GM15510 (cell line): ENCODE data around the gene GJB2.
A peak's percentile ranks its signal among the peaks of the same experiment; 100 is the strongest.

Experiments
- POLR2A ChIP-seq: IDR thresholded peaks from 3 replicates; pipeline ENCODE4 v1.6.1; 2011; ENCODE audit warnings: borderline replicate concordance; ENCODE audit not compliant: insufficient read length; ENCODE audit errors: extremely low read depth

GJB2 gene

GRCh38 chr13:20161275-20161950 lies 31.3 kb downstream of the GJB2 start:
- TF ChIP-seq POLR2A: no peak

- TF ChIP-seq POLR2A: peak; percentile 29
Measured at GRCh38 chr13:20160306-20161274, 32.1 kb downstream of the GJB2 start, which contains the start of gene GJA3. Gene GJA3 (minus strand): TSS chr13:20161052. CDS start chr13:20143288, 17,764 bp downstream.

- no peak for TF ChIP-seq POLR2A
Measured at GRCh38 chr13:20159646-20160305, 33.0 kb downstream of the GJB2 start.

DNA sequence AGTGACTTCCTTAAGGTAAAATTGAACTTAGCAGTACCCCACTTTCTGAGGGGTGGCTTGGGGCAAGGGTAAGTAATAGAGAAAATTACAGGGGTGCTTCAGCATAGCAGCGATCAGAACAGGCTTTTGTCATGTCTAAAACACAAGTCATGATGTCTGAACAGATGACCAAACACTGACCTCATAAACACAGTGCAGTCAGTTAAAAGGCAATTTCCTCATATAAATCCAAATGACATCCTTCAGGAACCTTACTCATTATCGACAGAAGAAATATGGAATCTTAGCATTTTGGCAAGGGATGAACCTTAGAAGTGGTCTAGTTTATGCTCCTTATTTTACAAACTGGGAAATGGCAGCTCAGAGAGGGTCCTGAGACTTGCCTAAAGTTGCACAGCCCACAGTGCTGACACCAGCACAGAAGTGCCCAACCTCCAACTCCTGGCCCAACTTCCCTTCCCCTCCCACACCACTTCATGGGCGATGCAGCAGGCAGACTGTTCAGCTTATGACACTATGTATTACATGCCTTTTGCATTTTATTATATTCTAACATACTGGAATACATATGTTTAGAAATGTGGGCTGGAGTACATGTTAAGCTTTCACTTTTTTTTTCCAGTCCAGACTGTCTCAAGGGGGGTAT lies 35.5 kb downstream of the GJB2 start:
- no peak for TF ChIP-seq POLR2A

GRCh38 chr13:20156702-20157101 lies 36.0 kb downstream of the GJB2 start:
- no peak for TF ChIP-seq POLR2A

DNA sequence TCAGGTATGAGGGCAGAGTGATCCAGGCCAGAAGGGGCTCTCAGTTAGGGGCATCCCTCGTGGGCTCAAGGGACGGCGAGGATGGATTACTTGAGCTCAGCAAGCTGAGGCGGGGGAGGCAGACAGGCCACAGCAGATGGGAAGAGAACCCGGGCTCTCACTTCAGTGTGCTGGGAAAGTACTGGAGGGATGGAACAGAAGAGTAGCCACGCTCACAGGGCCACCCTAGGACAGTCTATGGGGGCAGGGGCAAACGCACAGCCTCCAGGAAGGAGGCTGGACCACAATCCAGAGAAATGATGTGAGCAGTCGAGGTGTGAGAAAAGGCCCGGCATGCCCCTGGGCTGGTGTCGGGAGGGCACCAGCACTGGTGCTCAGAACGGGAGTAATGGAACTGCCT lies 41.1 kb downstream of the GJB2 start:
- no peak for TF ChIP-seq POLR2A

GRCh38 chr13:20151016-20151415 lies 41.7 kb downstream of the GJB2 start:
- TF ChIP-seq POLR2A: no peak

- TF ChIP-seq POLR2A: no peak
Measured at GRCh38 chr13:20150561-20150960, 42.2 kb downstream of the GJB2 start.

GRCh38 chr13:20149762-20150161 lies 43.0 kb downstream of the GJB2 start:
- TF ChIP-seq POLR2A: no peak

DNA sequence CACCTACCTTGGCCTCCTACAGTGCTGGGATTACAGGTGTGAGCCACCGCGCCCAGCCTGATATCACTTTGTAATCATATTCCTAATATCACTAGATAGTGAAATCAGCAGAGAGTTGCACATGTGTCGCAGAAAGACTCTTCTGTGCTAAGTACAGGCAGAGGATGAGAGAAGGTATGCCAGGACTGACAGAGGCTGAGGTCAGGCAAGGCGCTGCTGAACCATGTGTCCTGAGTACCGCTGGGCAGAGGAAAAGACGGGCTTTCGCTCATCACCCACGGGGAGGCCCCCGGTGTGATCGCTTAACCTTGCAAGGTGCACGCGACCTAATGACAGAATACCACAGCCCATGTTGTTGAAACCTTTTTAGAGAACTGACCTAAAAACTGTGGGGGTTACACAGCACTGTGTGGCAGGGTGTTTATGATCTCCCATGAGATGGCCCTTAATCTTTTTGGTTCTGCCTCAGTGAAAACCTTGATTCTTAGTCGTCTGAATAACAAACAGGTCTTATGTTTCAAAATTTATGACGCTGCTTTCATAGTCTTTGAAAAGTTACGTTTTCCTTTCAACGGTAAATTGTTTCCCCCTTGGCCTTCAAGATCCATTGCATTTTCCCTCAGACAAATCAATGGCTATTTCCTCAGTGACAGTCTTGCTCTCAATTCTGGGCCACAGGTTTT lies 44.1 kb downstream of the GJB2 start:
- TF ChIP-seq POLR2A: no peak

DNA sequence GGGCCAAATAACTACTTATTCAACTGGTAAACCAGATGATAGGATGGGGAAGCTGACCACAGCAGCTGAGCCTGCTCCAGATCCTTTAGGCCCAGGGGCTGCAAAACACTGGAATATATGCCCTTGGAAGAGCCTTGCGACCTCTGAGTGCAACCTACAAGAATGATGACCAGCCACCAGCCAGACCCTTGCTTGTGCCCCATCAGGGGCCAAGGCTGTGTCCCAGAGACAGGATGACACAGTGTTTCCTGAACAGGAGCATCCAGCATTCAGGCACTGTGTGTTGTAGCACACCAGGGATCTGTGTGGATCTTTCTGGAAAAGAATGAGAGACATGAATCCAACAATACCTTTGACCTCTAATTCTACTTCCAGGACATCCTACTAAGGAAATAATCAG lies 46.4 kb downstream of the GJB2 start:
- TF ChIP-seq POLR2A: no peak

- TF ChIP-seq POLR2A: no peak
Measured at GRCh38 chr13:20145521-20145920, 47.2 kb downstream of the GJB2 start.

- TF ChIP-seq POLR2A: no peak
Measured at GRCh38 chr13:20144141-20144850, 48.4 kb downstream of the GJB2 start.
